Activated CD4-positive, alpha-beta T cell treated with anti-CD3 and anti-CD28 coated beads, Interleukin-2, Interleukin-6, amounts not matched to agents 100 ng/mL and 50 ng/mL, durations not matched to agents 16 hours and 8 hours (primary cell): ENCODE measurements around the gene C16orf74.

Experiments
- DNase-seq: peaks from one replicate; pipeline ENCODE4 v3.0.0-alpha.2; 2020

C16orf74 gene

DNA sequence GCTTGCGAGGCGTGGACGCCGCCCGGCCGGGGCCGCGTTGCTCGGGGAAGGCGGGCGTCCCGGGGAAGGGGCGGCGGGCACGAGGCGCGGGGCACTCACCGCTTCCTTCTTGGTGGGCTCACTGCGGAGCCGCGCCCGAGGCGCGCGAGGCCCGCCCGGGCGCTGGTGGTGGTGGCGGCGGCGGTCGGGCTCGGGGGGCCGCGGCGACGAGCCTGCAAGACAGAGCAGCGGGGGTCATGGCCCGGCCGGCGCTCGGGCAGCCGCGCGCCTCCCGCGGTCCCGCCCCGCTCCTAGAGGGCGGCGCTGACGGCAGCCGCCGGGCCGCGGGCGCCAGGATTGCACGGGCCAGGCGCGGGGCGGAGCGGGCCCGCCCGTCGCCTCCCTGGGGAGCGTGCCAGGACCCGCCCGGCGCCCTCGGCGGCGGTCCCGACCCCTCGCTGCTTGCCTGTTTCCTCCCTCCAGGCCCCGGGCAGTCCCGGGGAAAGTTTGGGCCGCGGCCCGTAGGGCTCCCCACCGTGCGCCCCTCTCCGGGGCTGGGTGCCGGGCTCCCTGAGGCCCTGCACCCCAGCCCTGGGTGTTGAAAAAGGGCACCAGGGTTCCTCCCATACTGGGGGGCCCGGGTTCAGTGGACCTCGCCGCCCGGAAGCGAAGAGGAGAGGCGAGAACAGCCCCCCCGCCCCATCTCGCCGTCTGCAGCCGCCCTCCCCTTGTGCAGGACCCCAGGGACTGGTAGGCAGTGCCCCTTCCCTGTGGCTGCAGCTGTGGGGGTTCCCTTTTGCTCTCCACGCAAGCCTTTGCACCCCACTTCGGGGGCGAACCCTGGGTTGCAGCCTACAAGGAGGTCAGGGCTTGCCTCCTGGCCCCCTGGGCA is at the start of gene C16orf74:
Gene C16orf74, minus strand, starts transcription at position 270 of the 871 bp plus-strand sequence. CDS start 15,879 bp downstream, outside the sequence.
- peak; percentile 14 for DNase-seq

GRCh38 chr16:85800321-85800669 is 49.4 kb upstream of the C16orf74 start:
- DNase-seq: no peak

- DNase-seq: peak; percentile 96
Measured at GRCh38 chr16:85799497-85800320, 48.8 kb upstream of the C16orf74 start, which contains the start of the genes COX4I1 and EMC8. TSS of gene COX4I1 (plus strand) at chr16:85799695. CDS start at chr16:85801206, 1,511 bp downstream. TSS of gene EMC8 (minus strand) at chr16:85799544. CDS start at chr16:85799295, 249 bp downstream.

DNA sequence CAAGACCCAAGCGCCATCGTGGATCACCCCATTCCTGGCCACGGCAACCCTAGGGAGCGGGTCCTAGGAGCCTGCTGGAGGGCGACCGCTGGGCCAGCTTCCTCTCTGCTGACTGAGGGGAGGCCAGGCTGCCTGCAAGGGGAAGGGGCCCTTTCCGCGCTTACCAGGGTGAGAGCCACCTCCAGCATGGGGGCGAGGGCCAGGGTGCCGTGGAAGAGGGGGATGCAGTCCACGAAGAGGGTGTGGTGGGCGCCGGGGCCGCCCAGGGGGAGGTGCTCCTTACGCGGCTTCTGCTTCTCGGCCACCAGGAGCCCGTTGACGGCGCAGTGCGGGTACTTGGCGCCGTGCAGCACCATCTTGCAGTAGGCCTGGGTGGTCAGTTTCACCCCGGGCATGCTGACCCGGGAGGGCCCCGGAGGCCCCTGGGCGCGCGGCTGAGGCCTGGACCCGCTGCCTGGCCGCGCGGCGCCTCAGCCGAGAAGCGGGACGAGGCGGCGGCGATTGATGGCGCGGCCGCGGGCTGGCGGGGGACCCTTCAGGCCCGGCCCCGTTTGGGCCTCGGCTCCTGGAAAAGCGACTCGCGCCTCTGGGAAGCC is 48.1 kb upstream of the C16orf74 start:
- peak; percentile 24 for DNase-seq

DNA sequence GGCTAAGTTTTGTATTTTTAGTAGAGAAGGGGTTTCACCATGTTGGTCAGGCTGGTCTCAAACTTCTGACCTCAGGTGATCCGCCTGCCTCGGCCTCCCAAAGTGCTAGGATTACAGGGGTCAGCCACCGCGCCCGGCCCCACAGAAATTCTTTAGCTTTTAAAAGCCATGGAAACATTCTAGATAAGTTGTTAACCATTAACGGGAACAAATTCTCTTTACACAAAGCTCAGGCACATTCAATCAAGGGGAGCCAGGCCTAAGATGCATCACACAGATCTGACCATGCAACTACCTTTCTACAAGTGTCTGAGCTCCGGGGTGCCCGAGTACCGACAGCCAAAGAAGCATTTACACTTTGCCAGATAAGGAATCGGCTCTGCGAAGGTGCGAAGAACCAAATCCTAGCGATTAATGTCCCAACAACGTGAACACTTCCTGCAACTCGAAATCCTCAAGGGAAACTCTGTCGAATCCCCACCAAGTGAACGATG is 47.4 kb upstream of the C16orf74 start:
- DNase-seq: no peak

GRCh38 chr16:85796599-85796998 is 45.7 kb upstream of the C16orf74 start:
- no peak for DNase-seq

DNA sequence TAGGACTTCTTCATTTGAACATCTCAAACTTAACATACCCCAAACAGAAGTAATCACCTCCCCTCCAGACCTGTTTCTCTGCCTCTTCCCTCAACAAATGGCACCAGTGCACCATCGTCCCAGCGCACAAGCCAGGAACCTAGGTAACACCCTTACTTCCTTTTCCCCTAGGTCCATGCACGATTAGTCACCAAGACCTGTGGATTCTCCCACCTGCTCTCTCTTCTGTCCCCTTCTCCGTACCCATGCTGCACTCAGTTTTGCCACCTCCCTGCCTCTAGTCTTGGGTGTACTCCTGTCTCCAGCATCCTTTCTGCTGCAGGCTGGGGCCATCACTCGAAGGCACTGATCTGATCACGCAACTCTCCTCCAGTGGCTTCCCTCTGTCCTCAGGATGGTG is 45.3 kb upstream of the C16orf74 start:
- no peak for DNase-seq

DNA sequence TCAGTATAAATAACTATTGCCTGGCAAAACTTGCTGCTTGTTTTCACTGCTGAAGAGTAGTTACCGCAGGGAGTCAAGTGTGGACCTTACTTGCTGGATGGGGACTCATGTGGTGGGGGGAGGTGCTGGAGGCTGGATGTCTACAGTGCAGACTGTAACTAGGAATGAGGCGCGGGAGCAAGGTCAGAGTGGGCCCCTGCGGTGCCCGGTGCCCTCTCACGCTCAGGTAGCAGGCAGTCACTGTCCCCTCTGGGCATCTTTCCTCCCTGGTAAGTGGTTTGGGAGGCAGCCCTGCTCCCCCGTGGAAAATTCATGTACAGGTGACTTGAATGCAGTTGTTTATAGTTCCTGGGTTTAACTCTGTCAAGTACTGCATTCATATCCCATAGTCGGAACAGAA is 43.8 kb upstream of the C16orf74 start:
- DNase-seq: no peak

DNA sequence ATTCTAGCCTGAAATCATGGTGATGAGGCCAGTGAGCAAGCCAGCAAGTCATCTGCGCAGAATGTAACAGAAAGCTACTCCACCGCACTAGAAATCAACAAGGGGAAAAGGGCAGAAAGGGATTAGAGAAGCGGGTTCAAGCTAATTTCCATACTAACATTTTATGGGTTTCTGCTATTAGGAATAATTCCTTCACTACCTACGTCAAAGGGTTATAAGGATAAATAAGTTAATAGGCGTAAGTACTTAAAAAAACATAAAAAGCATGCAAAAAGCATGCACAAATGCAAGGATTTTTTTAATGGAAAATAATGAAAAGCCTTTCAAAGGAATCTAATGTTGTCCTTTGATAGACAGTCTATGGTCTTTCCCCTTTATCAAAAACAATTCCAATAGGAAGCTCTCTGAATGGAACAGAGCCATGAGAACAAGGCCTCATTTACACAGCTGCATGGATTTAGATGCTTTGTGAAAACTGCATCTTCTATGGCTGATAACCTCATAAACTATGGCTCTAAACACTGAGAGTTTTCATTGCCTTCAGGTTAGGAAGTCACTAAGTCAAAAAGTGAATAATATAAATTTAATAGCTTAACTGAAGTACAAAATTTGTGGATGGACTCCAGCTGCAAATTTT is 42.9 kb upstream of the C16orf74 start:
- no peak for DNase-seq

GRCh38 chr16:85789773-85790172 is 38.9 kb upstream of the C16orf74 start:
- no peak for DNase-seq

DNA sequence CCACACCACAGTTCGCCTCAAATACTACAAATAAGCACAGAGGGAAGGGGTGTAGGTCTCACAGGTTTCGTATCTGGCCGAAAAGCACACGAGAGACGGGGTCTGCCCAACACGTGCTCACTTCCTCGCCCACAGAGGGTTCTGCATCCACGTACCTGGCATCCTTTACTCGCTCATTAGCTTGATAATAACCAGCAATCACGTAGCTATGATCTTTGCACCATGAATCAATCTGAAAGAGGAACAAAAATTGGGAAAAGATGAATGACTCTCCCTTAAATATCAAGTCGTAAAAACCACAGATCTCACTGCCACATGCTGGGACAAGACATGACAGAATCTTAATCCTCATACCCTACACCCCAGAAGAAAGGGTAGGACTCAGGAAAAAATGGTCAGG is 37.9 kb upstream of the C16orf74 start:
- no peak for DNase-seq

- no peak for DNase-seq
Measured at GRCh38 chr16:85785927-85786326, 35.0 kb upstream of the C16orf74 start.

DNA sequence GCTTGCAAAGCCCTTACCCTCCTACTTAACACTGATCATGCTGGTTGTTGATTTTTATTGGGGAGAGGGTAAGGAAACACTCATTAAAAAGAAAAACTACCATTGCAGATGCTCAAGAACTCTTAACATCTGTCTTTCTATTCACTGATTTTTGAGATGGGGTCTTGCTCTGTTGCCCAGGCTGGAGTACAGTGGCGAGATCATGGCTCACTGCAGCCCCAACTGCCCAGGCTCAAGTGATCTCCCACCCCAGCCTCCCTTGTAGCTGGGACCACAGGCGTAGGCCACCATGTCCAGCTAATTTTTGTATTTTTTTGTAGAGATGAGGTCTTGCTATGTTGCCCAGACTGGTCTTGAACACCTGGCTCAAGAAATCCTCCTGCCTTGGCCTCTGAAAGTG is 33.9 kb upstream of the C16orf74 start:
- DNase-seq: no peak

DNA sequence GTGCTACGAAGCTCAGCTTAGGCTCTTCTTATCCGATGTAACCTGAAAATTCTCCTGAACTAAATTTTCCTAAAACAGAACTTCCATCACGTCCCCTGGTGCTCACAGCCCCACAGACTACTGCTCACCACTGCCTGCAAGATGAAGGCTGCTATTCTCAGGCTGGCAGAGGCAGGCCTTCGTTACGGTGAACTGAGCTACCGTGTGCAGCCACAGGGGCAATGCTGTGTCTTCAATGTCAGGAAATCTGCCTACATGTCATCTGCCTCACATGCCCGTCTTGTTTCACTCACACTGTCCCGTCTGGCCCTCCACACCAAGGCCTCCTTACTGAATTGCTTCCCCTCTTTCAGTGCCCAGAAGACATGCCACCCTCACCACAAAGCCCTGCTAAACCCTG is 32.5 kb upstream of the C16orf74 start:
- DNase-seq: no peak

GRCh38 chr16:85782451-85782850 is 31.6 kb upstream of the C16orf74 start:
- DNase-seq: no peak

DNA sequence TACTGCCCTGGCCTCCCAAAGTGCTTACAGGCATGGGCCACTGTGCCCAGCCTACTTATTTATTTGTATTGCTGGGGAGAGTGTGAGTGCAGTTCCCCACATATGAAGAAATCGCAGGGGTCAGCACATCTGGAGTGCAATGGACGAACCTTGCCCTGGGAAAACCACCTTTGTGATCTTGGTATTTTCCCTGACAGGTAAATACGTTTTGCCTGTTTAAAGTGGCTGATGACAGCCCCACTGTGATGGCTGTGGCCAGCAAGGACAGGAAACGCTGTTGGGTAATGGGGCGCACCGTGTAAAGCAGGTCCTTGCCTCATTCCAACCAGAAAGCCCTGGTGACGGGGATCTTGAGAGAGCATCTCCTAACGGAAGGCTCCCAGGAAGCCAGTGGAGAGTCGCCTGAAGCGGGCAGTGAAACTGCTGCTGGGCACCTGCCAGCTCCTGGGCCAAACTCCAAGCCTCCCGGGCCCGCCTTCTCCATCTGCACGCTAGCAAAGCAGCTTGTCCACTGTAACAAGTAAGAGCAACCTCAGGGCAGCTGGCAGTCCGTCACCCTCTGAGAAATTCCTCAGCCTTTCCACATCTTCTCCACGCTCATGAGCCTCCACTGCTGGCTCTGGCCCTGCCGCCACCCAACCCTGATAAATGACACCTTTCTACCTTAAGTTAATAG is 30.9 kb upstream of the C16orf74 start:
- no peak for DNase-seq

DNA sequence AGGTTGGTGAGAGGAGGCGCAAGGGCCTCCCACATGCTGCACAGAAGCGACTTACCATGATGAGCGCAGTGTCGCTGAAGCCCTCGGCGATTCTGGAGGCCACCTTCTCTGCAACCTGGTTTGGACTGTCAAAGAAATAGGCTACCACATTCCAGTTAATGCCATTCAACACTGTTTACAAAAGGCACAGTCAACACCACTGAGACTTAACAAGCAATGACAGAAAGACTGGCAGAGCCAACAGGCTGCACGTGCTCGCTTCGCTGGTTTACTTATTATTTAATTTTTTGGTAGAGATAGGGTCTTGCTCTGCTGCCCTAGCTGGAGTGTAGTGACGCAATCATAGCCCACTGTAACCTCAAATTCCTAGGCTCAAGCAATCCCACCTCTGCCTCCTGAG is 30.3 kb upstream of the C16orf74 start:
- no peak for DNase-seq

GRCh38 chr16:85780281-85780680 is 29.4 kb upstream of the C16orf74 start:
- DNase-seq: no peak

DNA sequence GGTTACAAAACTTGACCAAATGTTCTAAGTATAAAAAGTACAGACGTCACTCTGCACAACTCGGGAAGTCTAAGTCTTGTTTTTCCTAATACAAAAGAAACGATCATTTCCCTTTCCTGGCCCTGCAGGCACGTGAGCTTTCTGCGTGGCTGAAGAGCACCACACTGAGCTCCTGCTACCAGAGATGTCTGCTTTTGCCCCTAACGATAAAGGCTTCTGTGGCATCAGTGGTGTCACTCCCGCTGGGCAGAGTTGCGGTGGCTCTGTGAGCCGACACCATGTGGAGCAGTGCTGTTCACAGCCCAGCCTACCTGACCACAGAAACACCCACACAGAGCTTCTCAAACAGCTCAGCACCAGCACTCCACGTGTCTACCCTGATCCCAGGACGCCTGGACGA is 28.0 kb upstream of the C16orf74 start:
- DNase-seq: peak; percentile 55

DNA sequence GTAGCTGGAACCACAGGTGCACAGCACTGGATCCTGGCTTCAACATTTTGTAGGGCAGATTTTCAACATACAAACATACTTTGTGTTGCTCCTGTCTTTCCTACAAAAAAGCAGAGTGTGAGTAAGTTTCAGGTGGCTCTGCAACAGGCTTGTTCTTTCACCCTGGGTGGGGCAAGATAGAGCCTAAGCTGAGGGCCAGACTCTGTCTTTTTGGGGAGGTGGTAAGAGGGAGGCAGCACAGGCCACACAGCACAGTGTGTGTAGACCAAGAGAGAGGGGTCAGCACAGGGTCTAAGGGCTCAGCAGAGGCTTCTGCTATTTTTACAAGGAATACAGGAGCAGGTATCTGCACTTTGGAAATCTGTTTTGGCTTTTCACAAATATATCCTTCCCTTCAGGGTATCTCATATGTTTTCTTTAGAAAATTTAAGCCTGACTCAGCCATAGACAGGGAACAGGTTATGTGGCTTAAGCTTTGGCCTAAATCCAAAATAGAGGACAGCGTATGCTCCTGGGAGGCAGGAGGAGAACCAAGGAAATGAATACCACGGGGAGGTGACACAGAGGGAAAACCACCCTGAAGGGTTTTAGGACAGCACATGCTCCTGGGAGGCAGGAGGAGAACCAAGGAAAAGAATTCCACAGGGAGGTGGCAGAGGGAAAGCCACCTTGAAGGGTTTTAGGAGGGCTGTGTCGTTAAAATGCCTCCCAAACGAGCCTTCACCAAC is 26.9 kb upstream of the C16orf74 start:
- no peak for DNase-seq

GRCh38 chr16:85774811-85775210 is 23.9 kb upstream of the C16orf74 start:
- DNase-seq: no peak
